Activated B cell treated with CpG ODN at 0.5 μM for 24 hours (primary cell): ENCODE data around the gene TMEM134. TPM values are rescaled to one million over a fixed set of nuclear protein-coding genes. Genes with fewer than 3 reads are reported as not detected.

Experiments used
- ATAC-seq: fragments of 200-7000 bp; cut with Tn5 transposase; one replicate; pipeline ENCODE4 v1.10.0; 2021; ENCODE audit warnings: low read depth, mild to moderate bottlenecking, moderate library complexity
- CTCF ChIA-PET: fragments of 350-600 bp; sonication (Branson Sonifier 250); formaldehyde crosslinking; loops from one replicate; lab custom pipeline; 2021; ENCODE audit warnings: antibody characterized with exemption; lab: Charles Lee
- POLR2A ChIA-PET: fragments of 350-600 bp; sonication (Branson Sonifier 250); formaldehyde crosslinking; loops from one replicate; lab custom pipeline; 2021; ENCODE audit warnings: antibody characterized with exemption; lab: Charles Lee
- DNase-seq: peaks from one replicate; pipeline ENCODE4 v3.0.0; 2022
- H3K27ac Mint-ChIP-seq: one replicate; pipeline ENCODE4 v1.8.0; 2020; ENCODE audit warnings: mixed read lengths
- H3K27me3 Mint-ChIP-seq: one replicate; pipeline ENCODE4 v1.8.0; 2021; ENCODE audit warnings: mixed read lengths
- H3K36me3 Mint-ChIP-seq: one replicate; pipeline ENCODE4 v1.8.0; 2021; ENCODE audit warnings: low read depth, mixed read lengths
- H3K4me1 Mint-ChIP-seq: one replicate; pipeline ENCODE4 v1.8.0; 2021; ENCODE audit warnings: mixed read lengths
- H3K4me3 Mint-ChIP-seq: one replicate; pipeline ENCODE4 v1.8.0; 2020; ENCODE audit warnings: mild to moderate bottlenecking, mixed read lengths
- H3K9me3 Mint-ChIP-seq: one replicate; pipeline ENCODE4 v1.8.0; 2020; ENCODE audit warnings: mixed read lengths
- intact Hi-C: fragments of 100-400 bp; cut with micrococcal nuclease; formaldehyde crosslinking; loops from one replicate; pipeline ENCODE4 v1.15.1; 2024
- total RNA-seq: library from RNA; stranded (reverse); gene quantifications from 2 replicates; pipeline ENCODE4 v1.2.3, GENCODE V29; 2022
- TF ChIP-seq, protein P1 (sequence below): fragments of 200-600 bp; IDR thresholded peaks from one replicate; pipeline ENCODE4 v1.8.0; 2022; ENCODE audit warnings: antibody characterized with exemption, mild to moderate bottlenecking

Gene TMEM134
- total RNA-seq, 1 donor from 2014 or later, result 83.5 TPM

DNA sequence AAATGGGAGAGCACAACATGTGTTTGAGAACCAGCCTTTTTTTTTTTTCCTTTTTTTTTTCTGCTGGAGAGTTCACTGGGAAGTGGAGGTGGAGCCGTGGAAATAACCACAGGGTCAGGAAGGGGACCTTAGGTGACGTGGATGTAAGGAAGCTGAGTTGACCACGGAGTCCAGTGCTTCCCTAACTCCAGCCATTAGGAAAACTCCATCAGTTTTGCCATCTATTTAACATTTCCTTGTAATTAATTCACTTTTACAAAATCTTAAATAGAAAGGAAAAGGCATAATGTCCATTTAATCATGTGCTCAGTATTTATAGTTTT lies 40.9 kb upstream of the TMEM134 start:
- H3K27ac Mint-ChIP-seq, result no peak overlapping the region
- no peaks in the 10 kb centered on the region for H3K9me3 Mint-ChIP-seq
- peaks cover 9% of the 10 kb centered on the region for H3K27me3 Mint-ChIP-seq
- intact Hi-C loops, result no loop called here
- ChIA-PET CTCF (no interaction called here), POLR2A (no interaction called here)
- peaks cover 15% of the 10 kb centered on the region for H3K36me3 Mint-ChIP-seq
- TF ChIP-seq, protein P1, sequence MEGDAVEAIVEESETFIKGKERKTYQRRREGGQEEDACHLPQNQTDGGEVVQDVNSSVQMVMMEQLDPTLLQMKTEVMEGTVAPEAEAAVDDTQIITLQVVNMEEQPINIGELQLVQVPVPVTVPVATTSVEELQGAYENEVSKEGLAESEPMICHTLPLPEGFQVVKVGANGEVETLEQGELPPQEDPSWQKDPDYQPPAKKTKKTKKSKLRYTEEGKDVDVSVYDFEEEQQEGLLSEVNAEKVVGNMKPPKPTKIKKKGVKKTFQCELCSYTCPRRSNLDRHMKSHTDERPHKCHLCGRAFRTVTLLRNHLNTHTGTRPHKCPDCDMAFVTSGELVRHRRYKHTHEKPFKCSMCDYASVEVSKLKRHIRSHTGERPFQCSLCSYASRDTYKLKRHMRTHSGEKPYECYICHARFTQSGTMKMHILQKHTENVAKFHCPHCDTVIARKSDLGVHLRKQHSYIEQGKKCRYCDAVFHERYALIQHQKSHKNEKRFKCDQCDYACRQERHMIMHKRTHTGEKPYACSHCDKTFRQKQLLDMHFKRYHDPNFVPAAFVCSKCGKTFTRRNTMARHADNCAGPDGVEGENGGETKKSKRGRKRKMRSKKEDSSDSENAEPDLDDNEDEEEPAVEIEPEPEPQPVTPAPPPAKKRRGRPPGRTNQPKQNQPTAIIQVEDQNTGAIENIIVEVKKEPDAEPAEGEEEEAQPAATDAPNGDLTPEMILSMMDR, result no peak
- peak overlapping the region; percentile 52 for H3K4me3 Mint-ChIP-seq
- H3K4me1 Mint-ChIP-seq, result peaks cover 33% of the 10 kb centered on the region
- DNase-seq, result no peak
- ATAC-seq, result no peak

DNA sequence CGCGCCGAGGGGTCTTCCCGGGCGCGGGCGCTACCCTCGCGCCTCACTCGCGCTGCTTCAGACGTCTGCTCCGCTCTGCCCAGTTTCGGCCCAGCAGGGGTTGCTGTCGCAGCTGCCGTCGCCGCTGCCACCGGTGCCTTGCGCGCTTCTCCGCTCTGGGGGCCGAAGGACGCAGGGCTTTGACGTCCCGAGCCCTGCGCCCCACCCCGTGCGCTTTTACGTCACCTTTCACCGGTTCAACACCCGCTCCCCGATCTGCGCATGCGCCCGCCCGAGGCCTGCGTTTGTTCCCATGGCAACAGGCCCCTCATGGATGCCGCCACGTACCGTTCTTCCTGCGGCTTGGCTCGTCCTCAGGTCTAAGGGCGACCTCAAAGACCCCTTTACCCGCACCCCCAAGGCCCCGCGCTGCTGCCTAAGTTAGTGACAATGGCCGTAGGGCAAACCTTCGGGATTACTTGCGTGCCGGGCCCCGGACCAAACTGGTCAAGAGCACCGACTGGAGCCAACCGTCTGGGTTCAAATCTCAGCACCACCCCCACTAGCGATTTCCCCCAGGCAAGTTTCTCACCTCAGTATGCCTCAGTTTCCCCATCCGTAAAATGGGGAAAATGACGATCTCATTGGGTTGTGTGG lies 39.6 kb upstream of the TMEM134 start:
- peak overlapping the region; percentile 88 for H3K4me3 Mint-ChIP-seq
- peak; percentile 99 for DNase-seq

DNA sequence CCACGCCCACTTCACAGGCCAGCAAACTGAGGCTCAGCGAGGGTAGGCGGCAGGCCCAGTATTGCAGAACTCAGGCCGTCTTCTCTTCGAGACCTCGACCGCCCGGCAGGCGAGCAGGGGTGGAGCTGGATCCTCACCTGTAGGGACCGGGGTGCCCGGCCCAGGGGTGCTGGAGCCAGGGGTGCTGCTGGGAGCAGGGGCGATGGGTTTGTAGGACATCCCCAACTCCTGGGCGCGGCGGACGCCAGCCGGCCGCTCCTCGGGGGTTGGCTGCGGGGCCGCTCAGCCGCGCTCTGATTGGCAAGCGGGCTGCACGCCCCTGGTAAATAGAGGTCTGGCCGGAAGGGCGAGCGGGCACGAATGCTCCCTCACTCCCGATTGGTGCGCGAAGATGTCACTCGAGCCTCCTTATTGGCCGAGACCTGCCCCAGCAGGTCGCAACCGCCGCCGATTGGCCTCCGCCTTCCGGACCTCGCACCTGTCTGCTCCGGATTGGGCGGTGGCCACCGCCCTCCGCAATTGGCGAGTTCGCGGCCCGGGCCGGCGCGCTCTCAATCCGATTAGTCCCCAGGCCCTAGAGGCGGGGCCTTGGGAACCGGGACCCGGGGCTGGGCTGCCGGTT lies 38.9 kb upstream of the TMEM134 start, which contains the start of gene CDK2AP2:
Gene CDK2AP2, minus strand, starts transcription at position 299 of the 622 bp plus-strand sequence. Its CDS starts 80 bp downstream, at position 219.
- intact Hi-C loops, result loop anchor here (1.0 to 5.0 kb wide), 7 partner anchors 44 to 891 kb away; partner anchors contain the start of genes NDUFV1, POLD4 and RBM14
- POLR2A ChIA-PET, result interaction anchor here (0.7 to 2.3 kb wide), 15 partner anchors 25 to 268 kb away, joined by 3 to 16 read pairs (median 4); partner anchors contain the start of genes AIP, CLCF1, GSTP1 and NUDT8
- DNase-seq (peak; percentile 90), ATAC-seq (peak; percentile 77)
- Mint-ChIP-seq H3K9me3 (no peaks in the 10 kb centered on the region), H3K36me3 (peaks cover 20% of the 10 kb centered on the region), H3K4me1 (peaks cover 42% of the 10 kb centered on the region), H3K27me3 (no peaks in the 10 kb centered on the region), H3K4me3 (peak within 1 kb of the TSS; percentile 88), H3K27ac (peak within 1 kb of the TSS; percentile 94)
- TF ChIP-seq, protein P1, result no peak
- CTCF ChIA-PET, result interaction anchor here (0.7 to 1.5 kb wide), 2 partner anchors 107 to 118 kb away, joined by 3 to 8 read pairs; partner anchors contain the start of gene PPP1CA

More for the DNA sequence above, 39.6 kb upstream of the TMEM134 start:
- H3K27me3 Mint-ChIP-seq, result peaks cover 2% of the 10 kb centered on the region
- TF ChIP-seq, protein P1, result no peak
- peaks cover 38% of the 10 kb centered on the region for H3K4me1 Mint-ChIP-seq
- ChIA-PET POLR2A (interaction anchor here (0.6 to 2.3 kb wide), 14 partner anchors 26 to 269 kb away, joined by 3 to 16 read pairs (median 6); partner anchors contain the start of genes AIP, CLCF1, GSTP1 and NUDT8), CTCF (interaction anchor here (1.5 kb wide), 1 partner anchor 107 kb away, joined by 8 read pairs; the partner anchor contains the start of gene PPP1CA)
- intact Hi-C loops, result loop anchor here (1.0 to 5.0 kb wide), 6 partner anchors 44 to 891 kb away; partner anchors contain the start of genes NDUFV1, POLD4 and RBM14
- no peaks in the 10 kb centered on the region for H3K9me3 Mint-ChIP-seq
- peaks cover 18% of the 10 kb centered on the region for H3K36me3 Mint-ChIP-seq
- H3K27ac Mint-ChIP-seq, result peak overlapping the region; percentile 94
- ATAC-seq, result peak; percentile 40

DNA sequence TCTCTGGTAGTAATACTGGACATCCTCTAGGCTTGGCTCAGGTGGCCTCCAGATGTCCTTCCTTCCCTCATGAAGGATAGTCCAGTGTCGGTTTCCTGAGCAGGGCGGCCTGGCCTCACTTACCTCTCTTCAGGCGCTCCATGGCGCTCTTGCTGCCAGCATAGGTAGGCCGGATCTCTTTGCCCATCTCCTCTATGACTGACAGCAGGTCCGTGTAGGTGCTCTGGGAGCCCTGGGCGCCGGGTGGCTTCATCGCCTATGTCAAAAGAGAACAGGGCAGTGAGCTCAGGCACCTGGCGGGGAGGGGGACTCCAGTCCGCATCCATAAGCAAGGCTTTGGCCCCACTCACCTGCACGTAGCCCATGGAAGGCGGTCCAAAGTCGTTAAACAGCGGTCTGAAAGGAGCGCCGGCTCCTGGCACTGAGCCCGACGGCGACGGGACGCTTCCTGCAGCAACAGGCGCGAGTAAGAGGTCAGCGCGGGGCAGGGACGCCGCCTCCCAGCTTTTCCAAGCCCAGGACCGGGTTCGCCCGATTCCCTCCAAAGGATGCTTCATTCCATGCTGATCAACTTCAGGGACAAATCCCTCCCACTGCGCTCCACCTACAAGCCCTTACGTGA lies 38.3 kb upstream of the TMEM134 start:
- Mint-ChIP-seq H3K4me3 (peak overlapping the region; percentile 88), H3K27me3 (no peaks in the 10 kb centered on the region), H3K36me3 (peaks cover 25% of the 10 kb centered on the region), H3K27ac (peak overlapping the region; percentile 94), H3K9me3 (no peaks in the 10 kb centered on the region), H3K4me1 (peaks cover 47% of the 10 kb centered on the region)
- ChIA-PET CTCF (interaction anchor here (0.7 to 1.5 kb wide), 2 partner anchors 106 to 118 kb away, joined by 3 to 8 read pairs; partner anchors contain the start of gene PPP1CA), POLR2A (interaction anchor here (0.7 to 2.3 kb wide), 14 partner anchors 24 to 267 kb away, joined by 3 to 16 read pairs (median 4); partner anchors contain the start of genes AIP, GSTP1, NUDT8 and POLD4)
- intact Hi-C loops, result loop anchor here (2.0 to 5.0 kb wide), 3 partner anchors 150 to 890 kb away; partner anchors contain the start of gene RBM14
- ATAC-seq (no peak), DNase-seq (no peak)
- TF ChIP-seq, protein P1, result no peak
